ENCODE data around the gene PLXNA1. TPM values are rescaled to one million over a fixed set of nuclear protein-coding genes. Genes with fewer than 3 reads are reported as not detected.

PLXNA1 gene
- total and polyA plus RNA-seq, 2 of the 8 experiments (the other 6 are each of a cell fraction or from before 2014, with no cell fraction given): 47.5 to 54.9 TPM

DNA sequence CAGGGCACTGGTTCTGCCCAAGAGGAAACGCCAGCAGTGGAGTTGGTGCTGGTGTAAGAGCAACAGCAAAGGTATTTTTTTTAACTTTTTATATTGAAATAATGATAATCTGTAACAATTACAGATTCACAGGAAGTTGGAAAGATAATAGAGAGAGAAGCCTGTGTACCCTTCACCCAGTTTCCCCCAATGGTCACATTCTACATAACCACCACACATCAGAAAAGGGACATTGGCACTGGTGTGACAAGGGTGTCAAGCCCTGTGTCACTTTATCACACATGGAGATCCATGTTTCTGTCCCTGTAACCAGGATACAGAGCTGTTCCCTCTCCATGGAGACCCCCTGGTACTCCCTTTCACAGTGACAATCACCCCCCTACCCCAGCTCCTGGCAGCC lies 9.1 kb upstream of the PLXNA1 start (continued):
- TF ChIP-seq, protein P1, sequence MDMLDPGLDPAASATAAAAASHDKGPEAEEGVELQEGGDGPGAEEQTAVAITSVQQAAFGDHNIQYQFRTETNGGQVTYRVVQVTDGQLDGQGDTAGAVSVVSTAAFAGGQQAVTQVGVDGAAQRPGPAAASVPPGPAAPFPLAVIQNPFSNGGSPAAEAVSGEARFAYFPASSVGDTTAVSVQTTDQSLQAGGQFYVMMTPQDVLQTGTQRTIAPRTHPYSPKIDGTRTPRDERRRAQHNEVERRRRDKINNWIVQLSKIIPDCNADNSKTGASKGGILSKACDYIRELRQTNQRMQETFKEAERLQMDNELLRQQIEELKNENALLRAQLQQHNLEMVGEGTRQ (IDR thresholded peaks at IDR 0.05; ENCODE audit: low read length): no peak

Measured in H1 (cell line).